Measurements from ENCODE around the gene MAP2. TPM values are rescaled to one million over a fixed set of nuclear protein-coding genes. Genes with fewer than 3 reads are reported as not detected.

The MAP2 gene
- total RNA-seq, 2 donors from 2014 or later: 18.8 to 30.7 TPM

GRCh38 chr2:209633911-209634310 lies 210.1 kb downstream of the MAP2 start:
- no peaks in the 10 kb centered on the region for H3K27me3 ChIP-seq (replicated peaks; ENCODE audit: insufficient read depth)
- TF ChIP-seq POLR2A (IDR thresholded peaks at IDR 0.05) (no peak), POLR2AphosphoS5 (IDR thresholded peaks at IDR 0.05) (no peak), CTCF (IDR thresholded peaks at IDR 0.05) (no peak)

GRCh38 chr2:209636076-209636475 lies 212.2 kb downstream of the MAP2 start:
- Histone ChIP-seq H3K27ac (no peak overlapping the region), H3K4me1 (replicated peaks) (no peaks in the 10 kb centered on the region), H3K9me3 (no peaks in the 10 kb centered on the region), H3K4me3 (no peak overlapping the region), H3K36me3 (no peaks in the 10 kb centered on the region), H3K27me3 (replicated peaks; ENCODE audit: insufficient read depth) (no peaks in the 10 kb centered on the region)
- intact Hi-C loops (cut with DNase I): no loop called here
- TF ChIP-seq POLR2A (IDR thresholded peaks at IDR 0.05) (no peak), CTCF (IDR thresholded peaks at IDR 0.05) (no peak), POLR2AphosphoS5 (IDR thresholded peaks at IDR 0.05) (no peak)
- DNase-seq (ENCODE audit: low spot score): no peak

More at GRCh38 chr2:209633911-209634310, 210.1 kb downstream of the MAP2 start:
- DNase-seq (ENCODE audit: low spot score): no peak
- no peak overlapping the region for H3K27ac ChIP-seq
- no peaks in the 10 kb centered on the region for H3K9me3 ChIP-seq
- H3K4me1 ChIP-seq (replicated peaks): no peaks in the 10 kb centered on the region
- H3K4me3 ChIP-seq: no peak overlapping the region
- 78% methylated on average over 2 of the region's 2 CpGs for WGBS
- intact Hi-C loops (cut with DNase I): no loop called here
- H3K36me3 ChIP-seq: no peaks in the 10 kb centered on the region

- H3K4me1 ChIP-seq (replicated peaks): no peaks in the 10 kb centered on the region
- H3K9me3 ChIP-seq: no peaks in the 10 kb centered on the region
- TF ChIP-seq CTCF (IDR thresholded peaks at IDR 0.05) (no peak), POLR2A (IDR thresholded peaks at IDR 0.05) (no peak), POLR2AphosphoS5 (IDR thresholded peaks at IDR 0.05) (no peak)
- no peaks in the 10 kb centered on the region for H3K36me3 ChIP-seq
- H3K27me3 ChIP-seq (replicated peaks; ENCODE audit: insufficient read depth): no peaks in the 10 kb centered on the region
- 87% methylated on average over 3 of the region's 3 CpGs for WGBS
- no peak overlapping the region for H3K27ac ChIP-seq
- intact Hi-C loops (cut with DNase I): no loop called here
- H3K4me3 ChIP-seq: no peak overlapping the region
- no peak for DNase-seq (ENCODE audit: low spot score)
Measured at GRCh38 chr2:209637293-209637692, 213.4 kb downstream of the MAP2 start.

- WGBS: 69% methylated on average over 2 of the region's 2 CpGs
- intact Hi-C loops (cut with DNase I): no loop called here
Measured at GRCh38 chr2:209638346-209638745, 214.5 kb downstream of the MAP2 start.

More at GRCh38 chr2:209638346-209638745, 214.5 kb downstream of the MAP2 start:
- H3K27ac ChIP-seq: no peak overlapping the region
- no peaks in the 10 kb centered on the region for H3K9me3 ChIP-seq
- TF ChIP-seq CTCF (IDR thresholded peaks at IDR 0.05) (no peak), POLR2AphosphoS5 (IDR thresholded peaks at IDR 0.05) (no peak), POLR2A (IDR thresholded peaks at IDR 0.05) (no peak)
- no peaks in the 10 kb centered on the region for H3K36me3 ChIP-seq
- H3K4me3 ChIP-seq: no peak overlapping the region
- no peaks in the 10 kb centered on the region for H3K27me3 ChIP-seq (replicated peaks; ENCODE audit: insufficient read depth)
- H3K4me1 ChIP-seq (replicated peaks): no peaks in the 10 kb centered on the region
- DNase-seq (ENCODE audit: low spot score): no peak
